Panc1 (cell line): ENCODE results near the gene TOP1. TPM values are rescaled to one million over a fixed set of nuclear protein-coding genes. Genes with fewer than 3 reads are reported as not detected.
A peak's percentile ranks its signal among the peaks of the same experiment; 100 is the strongest.

ENCODE experiments used
- ATAC-seq: fragments of 200-7000 bp; cut with Tn5 transposase; 2 replicates; pipeline ENCODE4 v1.9.1; 2020; ENCODE audit warnings: mild to moderate bottlenecking, moderate library complexity
- BruUV-seq: library from RNA; stranded (reverse); fragments of 400-500 nt; replicated peaks from 2 replicates; lab custom pipeline; 2021; lab: Mats Ljungman, UMichigan
- CTCF ChIA-PET: fragments of 300-600 bp; sonication (Branson Sonifier 250); formaldehyde crosslinking; loops from one replicate; lab custom pipeline; 2022; ENCODE audit warnings: antibody characterized with exemption; lab: Charles Lee
- POLR2A ChIA-PET: fragments of 300-600 bp; sonication (Branson Sonifier 250); formaldehyde crosslinking; loops from one replicate; lab custom pipeline; 2022; ENCODE audit warnings: antibody characterized with exemption; lab: Charles Lee
- DNase-seq: peaks from one replicate; pipeline ENCODE4 v3.0.0-alpha.2; 2010; ENCODE audit warnings: low read depth, low spot score
- H3K27ac ChIP-seq: 2 replicates; pipeline ENCODE4 v1.5.1; 2011; ENCODE audit warnings: mild to moderate bottlenecking, low read length, inconsistent platforms
- H3K27me3 ChIP-seq: fragments of 200-500 bp; sonication (Bioruptor generic); 2 replicates; pipeline ENCODE4 v1.6.0; 2014; ENCODE audit warnings: low read length, inconsistent platforms; ENCODE audit not compliant: control insufficient read depth, insufficient read depth
- H3K36me3 ChIP-seq: fragments of 200-500 bp; sonication (Bioruptor generic); 2 replicates; pipeline ENCODE4 v1.5.1; 2014; ENCODE audit warnings: inconsistent platforms, mild to moderate bottlenecking, low read length, moderate library complexity; ENCODE audit not compliant: control insufficient read depth, insufficient read depth
- H3K4me1 ChIP-seq: 2 replicates; pipeline ENCODE4 v1.5.1; 2011; ENCODE audit warnings: inconsistent platforms, mild to moderate bottlenecking, low read length, moderate library complexity; ENCODE audit not compliant: control insufficient read depth, insufficient read depth
- H3K4me3 ChIP-seq, 2 experiments: 2 replicates each; pipeline ENCODE4 v1.5.1; 2011 to 2012; ENCODE audit warnings: low read depth in 2 of 2, low read length in 2 of 2, mild to moderate bottlenecking in 2 of 2, inconsistent platforms in 1 of 2, moderate library complexity in 1 of 2
- H3K9me3 ChIP-seq: fragments of 200-500 bp; sonication (Bioruptor generic); 2 replicates; pipeline ENCODE4 v1.5.1; 2014; ENCODE audit warnings: low read depth, mild to moderate bottlenecking, inconsistent platforms, low read length, moderate library complexity; ENCODE audit not compliant: control insufficient read depth, insufficient read depth
- POLR2AphosphoS5 ChIP-seq: IDR thresholded peaks from 2 replicates; pipeline ENCODE4 v1.6.1; 2012; ENCODE audit warnings: mild to moderate bottlenecking, low read depth, low read length, moderate library complexity
- REST ChIP-seq, 2 experiments: IDR thresholded peaks; 2 replicates each; pipeline ENCODE4 v1.6.1; 2011 to 2012; ENCODE audit warnings: low read depth in 2 of 2, control low read depth in 1 of 2, low read length in 1 of 2, mild to moderate bottlenecking in 1 of 2, moderate library complexity in 1 of 2; ENCODE audit not compliant: insufficient read depth in 1 of 2
- SIN3A ChIP-seq: IDR thresholded peaks from 2 replicates; pipeline ENCODE4 v1.6.1; 2012; ENCODE audit warnings: low read depth, mild to moderate bottlenecking, low read length, moderate library complexity, borderline replicate concordance; ENCODE audit not compliant: insufficient read depth
- TCF7L2 ChIP-seq: IDR thresholded peaks from 2 replicates; pipeline ENCODE4 v1.6.1; 2011; ENCODE audit warnings: mild to moderate bottlenecking, low read depth, low read length, inconsistent platforms
- in situ Hi-C: cut with HindIII; loops from 2 replicates; pipeline ENCODE4 v1.10.0; 2016; ENCODE audit warnings: low sequenced_read_pairs, low pct_unique_long_range_greater_than_20kb
- intact Hi-C: fragments of 100-400 bp; cut with micrococcal nuclease; formaldehyde crosslinking; loops from one replicate; pipeline ENCODE4 v1.10.0; 2022; ENCODE audit not compliant: unreplicated experiment
- total RNA-seq: library from RNA; stranded (reverse); gene quantifications from one replicate; pipeline ENCODE4 v1.2.1, GENCODE V29; 2021; ENCODE audit not compliant: unreplicated experiment
- TF ChIP-seq, protein P1 (sequence below): fragments of 450-650 bp; IDR thresholded peaks from 2 replicates; pipeline ENCODE4 v1.5.1; 2017; ENCODE audit warnings: mild to moderate bottlenecking

Gene TOP1
- total RNA-seq, 1 experiment from 2014 or later = 65.2 TPM

DNA sequence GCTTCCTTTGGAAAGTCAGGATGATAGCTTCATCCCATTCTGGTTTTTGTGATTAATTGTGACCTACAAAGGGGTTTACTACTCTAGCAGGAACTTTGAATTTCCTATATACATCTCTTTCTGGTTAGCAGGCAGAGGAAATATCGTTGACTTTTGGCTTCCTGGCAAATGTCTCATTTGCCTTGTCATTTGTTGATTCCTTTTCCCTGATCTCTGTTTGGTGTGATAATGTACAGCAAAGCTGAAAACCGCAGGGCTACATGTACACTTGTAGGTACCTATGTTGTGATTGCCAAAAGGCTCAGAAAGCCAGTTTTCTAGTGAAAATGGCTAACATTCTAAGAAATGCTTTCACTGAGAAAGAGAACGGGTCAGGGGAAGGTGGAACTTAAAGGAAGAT is 44.3 kb downstream of the TOP1 start:
- H3K27ac ChIP-seq = peak overlapping the region; percentile 19
- ChIA-PET CTCF (interaction anchor here (1.1 kb wide), 1 partner anchor 24 kb away, joined by 3 read pairs; no protein-coding TSS in a partner anchor), POLR2A (interaction anchor here (0.5 kb wide), 1 partner anchor 25 kb away, joined by 3 read pairs; no protein-coding TSS in a partner anchor)
- H3K9me3 ChIP-seq = no peaks in the 10 kb centered on the region
- intact Hi-C loops = no loop called here
- DNase-seq = no peak
- no peak for ATAC-seq
- TF ChIP-seq, protein P1, sequence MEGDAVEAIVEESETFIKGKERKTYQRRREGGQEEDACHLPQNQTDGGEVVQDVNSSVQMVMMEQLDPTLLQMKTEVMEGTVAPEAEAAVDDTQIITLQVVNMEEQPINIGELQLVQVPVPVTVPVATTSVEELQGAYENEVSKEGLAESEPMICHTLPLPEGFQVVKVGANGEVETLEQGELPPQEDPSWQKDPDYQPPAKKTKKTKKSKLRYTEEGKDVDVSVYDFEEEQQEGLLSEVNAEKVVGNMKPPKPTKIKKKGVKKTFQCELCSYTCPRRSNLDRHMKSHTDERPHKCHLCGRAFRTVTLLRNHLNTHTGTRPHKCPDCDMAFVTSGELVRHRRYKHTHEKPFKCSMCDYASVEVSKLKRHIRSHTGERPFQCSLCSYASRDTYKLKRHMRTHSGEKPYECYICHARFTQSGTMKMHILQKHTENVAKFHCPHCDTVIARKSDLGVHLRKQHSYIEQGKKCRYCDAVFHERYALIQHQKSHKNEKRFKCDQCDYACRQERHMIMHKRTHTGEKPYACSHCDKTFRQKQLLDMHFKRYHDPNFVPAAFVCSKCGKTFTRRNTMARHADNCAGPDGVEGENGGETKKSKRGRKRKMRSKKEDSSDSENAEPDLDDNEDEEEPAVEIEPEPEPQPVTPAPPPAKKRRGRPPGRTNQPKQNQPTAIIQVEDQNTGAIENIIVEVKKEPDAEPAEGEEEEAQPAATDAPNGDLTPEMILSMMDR = no peak
- TF ChIP-seq SIN3A = no peak
- no peak for TF ChIP-seq POLR2AphosphoS5
- no peak for TF ChIP-seq REST (IDR thresholded peaks at IDR 0.05; ENCODE audit: insufficient read depth in 1 of 2, low read depth in 2 of 2, low read length in 1 of 2)
- no peak for TF ChIP-seq TCF7L2
- no peaks in the 10 kb centered on the region for H3K27me3 ChIP-seq
- peaks cover 14% of the 10 kb centered on the region for H3K36me3 ChIP-seq
- peaks cover 34% of the 10 kb centered on the region for H3K4me1 ChIP-seq
- H3K4me3 ChIP-seq = no peak overlapping the region
- in situ Hi-C loops = no loop called here
- no TSS peak for BruUV-seq

GRCh38 chr20:41074441-41074840 is 45.8 kb downstream of the TOP1 start:
- in situ Hi-C loops (no loop called here), intact Hi-C loops (no loop called here)
- ChIA-PET POLR2A (no interaction called here), CTCF (interaction anchor here (0.7 kb wide), 1 partner anchor 31 kb away, joined by 3 read pairs; no protein-coding TSS in a partner anchor)
- ATAC-seq (no peak), DNase-seq (no peak)
- H3K27me3 ChIP-seq = no peaks in the 10 kb centered on the region
- H3K36me3 ChIP-seq = peaks cover 17% of the 10 kb centered on the region
- no peak overlapping the region for H3K4me3 ChIP-seq
- H3K4me1 ChIP-seq = peaks cover 40% of the 10 kb centered on the region
- BruUV-seq = no TSS peak
- H3K27ac ChIP-seq = no peak overlapping the region
- no peaks in the 10 kb centered on the region for H3K9me3 ChIP-seq
- TF ChIP-seq, protein P1 = no peak
- TF ChIP-seq POLR2AphosphoS5 (no peak), TCF7L2 (no peak), REST (IDR thresholded peaks at IDR 0.05; ENCODE audit: insufficient read depth in 1 of 2, low read depth in 2 of 2, low read length in 1 of 2) (no peak), SIN3A (no peak)
